Activated CD4-positive, alpha-beta T cell treated with anti-CD3 and anti-CD28 coated beads for 36 hours (primary cell): Measurements from ENCODE around the gene DDX20. TPM values are rescaled to one million over a fixed set of nuclear protein-coding genes. Genes with fewer than 3 reads are reported as not detected.

ENCODE experiments used
- ATAC-seq: fragments of 200-7000 bp; cut with Tn5 transposase; one replicate; pipeline ENCODE4 v1.10.0; 2021; ENCODE audit warnings: mild to moderate bottlenecking, moderate library complexity
- CTCF ChIA-PET: fragments of 350-600 bp; sonication (Branson Sonifier 250); formaldehyde crosslinking; loops from one replicate; lab custom pipeline; 2021; ENCODE audit warnings: antibody characterized with exemption; lab: Charles Lee
- POLR2A ChIA-PET: fragments of 350-600 bp; sonication (Branson Sonifier 250); formaldehyde crosslinking; loops from one replicate; lab custom pipeline; 2021; ENCODE audit warnings: antibody characterized with exemption, inconsistent platforms; lab: Charles Lee
- DNase-seq: peaks from one replicate; pipeline ENCODE4 v3.0.0-alpha.2; 2020
- H3K27ac Mint-ChIP-seq: one replicate; pipeline ENCODE4 v1.8.0; 2021; ENCODE audit warnings: mixed read lengths
- H3K27me3 Mint-ChIP-seq: one replicate; pipeline ENCODE4 v1.8.0; 2021; ENCODE audit warnings: mixed read lengths
- H3K36me3 Mint-ChIP-seq: one replicate; pipeline ENCODE4 v1.8.0; 2021; ENCODE audit warnings: low read depth, mixed read lengths
- H3K4me1 Mint-ChIP-seq: one replicate; pipeline ENCODE4 v1.8.0; 2021; ENCODE audit warnings: mixed read lengths
- H3K4me3 Mint-ChIP-seq: one replicate; pipeline ENCODE4 v1.8.0; 2021; ENCODE audit warnings: mild to moderate bottlenecking, moderate library complexity, mixed read lengths
- H3K9me3 Mint-ChIP-seq: one replicate; pipeline ENCODE4 v1.8.0; 2021; ENCODE audit warnings: low read depth, mixed read lengths
- intact Hi-C, 2 experiments: fragments of 100-400 bp; cut with DNase I in 1 of 2; cut with micrococcal nuclease in 1 of 2; formaldehyde crosslinking; loops; one replicate each; pipeline versions ENCODE4 v1.14.2 to v1.15.1; 2022 to 2024; cut with DNase I, micrococcal nuclease
- total RNA-seq, 2 experiments: library from RNA; stranded (reverse); gene quantifications; one replicate each; pipeline ENCODE4 v1.2.3, GENCODE V29; 2021

The DDX20 gene
- total RNA-seq, 2 experiments from 2014 or later = 13.5 to 13.6 TPM

- intact Hi-C loops = no loop called here
- Mint-ChIP-seq H3K27ac (no peak overlapping the region), H3K4me1 (no peaks in the 10 kb centered on the region), H3K4me3 (no peak overlapping the region), H3K36me3 (no peaks in the 10 kb centered on the region), H3K27me3 (peaks cover 2% of the 10 kb centered on the region), H3K9me3 (no peaks in the 10 kb centered on the region)
- no peak for DNase-seq
- CTCF ChIA-PET = interaction anchor here (0.6 to 1.4 kb wide), 3 partner anchors 10 to 260 kb away, joined by 3 to 4 read pairs (median 3); no protein-coding TSS in a partner anchor
- POLR2A ChIA-PET = no interaction called here
- ATAC-seq = no peak
Measured at GRCh38 chr1:111802984-111803383, 47.3 kb downstream of the DDX20 start.

- ChIA-PET CTCF (interaction anchor here (1.4 kb wide), 1 partner anchor 9 kb away, joined by 3 read pairs; no protein-coding TSS in a partner anchor), POLR2A (no interaction called here)
- Mint-ChIP-seq H3K9me3 (no peaks in the 10 kb centered on the region), H3K27ac (no peak overlapping the region), H3K36me3 (no peaks in the 10 kb centered on the region), H3K27me3 (peaks cover 2% of the 10 kb centered on the region), H3K4me3 (no peak overlapping the region), H3K4me1 (no peaks in the 10 kb centered on the region)
- DNase-seq (no peak), ATAC-seq (no peak)
- intact Hi-C loops = no loop called here
Measured at GRCh38 chr1:111803951-111804350, 48.2 kb downstream of the DDX20 start.

DNA sequence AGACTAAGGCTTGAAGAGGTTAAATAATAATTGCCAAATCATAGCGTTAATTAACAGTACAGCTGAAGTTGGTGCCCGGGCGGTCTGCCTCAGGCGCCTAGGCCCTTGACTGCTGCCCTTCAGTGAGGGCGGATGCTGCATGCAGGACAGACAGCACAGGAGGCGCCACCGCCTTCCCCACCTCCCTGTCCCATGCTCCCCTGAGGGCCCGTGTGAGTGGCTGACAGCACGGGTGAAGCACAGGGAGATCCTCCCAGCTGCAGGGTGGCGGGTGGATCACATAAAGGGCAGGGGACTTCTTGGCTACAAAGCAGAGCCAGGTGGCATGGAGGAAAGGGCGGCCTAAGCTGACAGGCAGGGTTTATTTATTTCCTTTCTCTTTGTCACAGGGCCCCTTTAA is 49.1 kb downstream of the DDX20 start:
- no peak for DNase-seq
- intact Hi-C loops = no loop called here
- Mint-ChIP-seq H3K27ac (no peak overlapping the region), H3K27me3 (no peaks in the 10 kb centered on the region), H3K36me3 (no peaks in the 10 kb centered on the region), H3K4me1 (no peaks in the 10 kb centered on the region), H3K9me3 (no peaks in the 10 kb centered on the region), H3K4me3 (no peak overlapping the region)
- ChIA-PET POLR2A (no interaction called here), CTCF (interaction anchor here (0.6 kb wide), 1 partner anchor 82 kb away, joined by 3 read pairs; no protein-coding TSS in a partner anchor)
- ATAC-seq = no peak

DNA sequence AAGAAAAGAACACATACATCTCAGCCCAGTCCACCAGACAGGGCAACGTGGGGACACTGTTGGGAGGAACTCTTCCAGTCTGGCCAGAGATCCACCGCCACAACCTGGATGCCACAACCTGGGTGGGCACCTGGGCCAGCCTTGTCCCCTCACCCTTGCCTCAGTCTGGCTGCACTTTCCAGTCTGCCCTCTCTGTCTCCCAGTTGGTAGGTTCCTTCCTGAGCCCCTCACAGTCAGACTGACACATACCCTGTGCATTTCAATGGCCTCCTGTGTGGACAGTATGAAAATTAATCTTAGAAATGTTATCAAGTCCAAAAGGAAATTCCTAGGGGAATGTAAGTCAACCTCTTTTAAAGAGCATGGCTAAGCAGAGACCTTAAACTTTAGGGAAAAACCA is 49.5 kb downstream of the DDX20 start:
- no peaks in the 10 kb centered on the region for H3K27me3 Mint-ChIP-seq
- ChIA-PET POLR2A (no interaction called here), CTCF (no interaction called here)
- H3K4me3 Mint-ChIP-seq = no peak overlapping the region
- no peak for ATAC-seq
- intact Hi-C loops = no loop called here
- H3K4me1 Mint-ChIP-seq = no peaks in the 10 kb centered on the region
- H3K9me3 Mint-ChIP-seq = no peaks in the 10 kb centered on the region
- no peak for DNase-seq
- no peak overlapping the region for H3K27ac Mint-ChIP-seq
- H3K36me3 Mint-ChIP-seq = no peaks in the 10 kb centered on the region

DNA sequence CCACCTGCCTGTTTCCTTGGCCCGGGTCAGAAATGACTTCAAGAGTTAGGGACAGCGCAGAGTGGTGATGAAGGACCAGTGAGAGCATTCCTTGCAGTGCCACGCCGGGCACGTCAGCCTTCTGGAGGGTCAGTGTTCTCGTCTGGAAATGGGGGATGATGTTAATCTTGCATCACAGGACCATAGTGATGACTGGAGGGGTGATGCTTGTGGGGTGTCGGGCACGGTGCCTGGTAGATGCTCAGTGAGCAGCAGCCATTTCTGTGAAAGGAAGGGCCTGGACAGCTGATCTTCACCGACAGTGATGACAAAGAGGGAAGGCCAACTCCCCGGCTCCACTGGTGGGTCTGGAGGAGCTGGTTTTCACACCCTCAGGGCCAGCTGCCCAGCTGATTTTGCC is 56.2 kb downstream of the DDX20 start:
- ChIA-PET CTCF (no interaction called here), POLR2A (no interaction called here)
- Mint-ChIP-seq H3K27me3 (no peaks in the 10 kb centered on the region), H3K9me3 (no peaks in the 10 kb centered on the region), H3K4me1 (no peaks in the 10 kb centered on the region), H3K27ac (no peak overlapping the region), H3K36me3 (no peaks in the 10 kb centered on the region), H3K4me3 (no peak overlapping the region)
- ATAC-seq (no peak), DNase-seq (no peak)
- intact Hi-C loops = no loop called here

DNA sequence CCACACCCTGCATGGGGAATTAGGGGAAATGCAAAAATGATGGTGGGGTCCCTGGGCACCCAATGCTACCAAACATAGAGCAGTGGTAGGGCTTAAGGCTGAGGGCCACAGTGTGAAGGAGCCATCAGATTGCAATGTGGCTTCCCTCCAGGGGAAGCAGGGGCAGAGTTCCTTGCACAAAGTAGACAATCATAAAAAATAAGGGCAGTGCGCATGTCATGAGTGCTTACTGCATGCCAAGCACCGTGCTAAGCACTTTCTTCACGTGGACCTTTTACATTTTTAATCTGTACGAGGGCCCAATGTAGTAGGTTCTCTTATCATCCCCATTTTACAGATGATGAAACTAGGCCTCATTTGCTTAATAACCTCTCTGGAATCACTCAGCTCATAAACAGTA is 56.6 kb downstream of the DDX20 start:
- DNase-seq (no peak), ATAC-seq (no peak)
- Mint-ChIP-seq H3K36me3 (no peaks in the 10 kb centered on the region), H3K27ac (no peak overlapping the region), H3K4me3 (no peak overlapping the region), H3K4me1 (no peaks in the 10 kb centered on the region), H3K27me3 (no peaks in the 10 kb centered on the region), H3K9me3 (no peaks in the 10 kb centered on the region)
- ChIA-PET POLR2A (no interaction called here), CTCF (no interaction called here)
- intact Hi-C loops = no loop called here

DNA sequence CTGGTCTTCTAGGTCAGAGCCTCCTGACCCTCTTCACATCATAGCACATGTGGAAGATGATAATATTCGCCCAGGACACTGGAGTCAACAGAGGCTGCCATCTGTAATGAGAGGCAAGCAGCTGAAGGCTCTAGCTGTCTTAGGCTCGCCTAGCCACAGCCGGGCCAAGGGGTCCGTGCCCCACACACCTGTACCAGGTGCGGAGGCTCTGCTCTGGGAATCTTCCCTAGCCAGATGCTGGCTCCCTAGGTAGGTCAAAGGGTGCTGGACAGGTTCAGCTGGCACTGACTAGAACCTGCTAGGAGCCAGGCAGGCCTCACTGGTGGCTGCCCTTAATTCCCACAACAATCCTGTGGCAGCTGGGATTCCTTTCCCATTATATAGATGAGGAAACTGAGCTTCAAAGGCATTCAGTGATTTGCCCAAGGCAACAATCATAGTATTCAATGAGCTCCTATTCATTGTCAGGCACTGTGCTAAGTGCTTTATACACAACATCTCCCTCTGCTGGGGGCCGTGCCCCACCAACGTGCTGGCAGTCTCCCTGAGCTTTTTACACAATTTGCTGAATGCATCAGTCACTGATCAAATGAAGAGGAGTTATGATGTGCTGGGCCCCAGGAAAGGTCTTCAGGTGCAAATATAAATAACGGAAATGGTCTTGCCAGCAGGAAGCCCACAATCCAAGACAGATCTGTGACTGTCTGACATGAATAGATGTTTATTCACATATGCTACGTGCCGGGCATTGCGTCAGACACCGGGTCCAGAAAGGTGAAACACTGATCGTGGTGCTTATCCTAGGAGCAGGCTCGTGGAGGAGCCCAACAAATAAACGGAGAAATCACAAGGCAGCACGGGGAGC is 58.0 kb downstream of the DDX20 start:
- POLR2A ChIA-PET = no interaction called here
- no peak for ATAC-seq

DNA sequence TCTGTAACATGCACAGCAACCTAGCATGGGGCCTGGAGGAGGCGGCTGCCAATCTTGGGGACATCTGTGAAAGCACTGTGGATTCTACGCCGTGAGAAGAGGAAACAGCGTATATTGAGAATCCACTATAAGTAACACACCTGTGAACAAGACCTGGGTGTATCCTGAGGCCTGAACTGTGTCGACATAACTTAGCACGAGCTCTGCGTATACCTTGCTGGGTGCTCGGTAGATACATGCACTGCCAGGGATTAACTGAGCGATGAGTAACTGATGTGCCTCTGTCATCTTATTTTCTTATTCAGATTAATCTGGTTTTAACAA is 58.6 kb downstream of the DDX20 start:
- H3K4me1 Mint-ChIP-seq = no peaks in the 10 kb centered on the region
- CTCF ChIA-PET = no interaction called here
- ATAC-seq (no peak), DNase-seq (no peak)
- H3K27ac Mint-ChIP-seq = no peak overlapping the region
- POLR2A ChIA-PET = no interaction called here
- H3K27me3 Mint-ChIP-seq = peaks cover 2% of the 10 kb centered on the region
- intact Hi-C loops = no loop called here
- no peaks in the 10 kb centered on the region for H3K9me3 Mint-ChIP-seq
- no peak overlapping the region for H3K4me3 Mint-ChIP-seq
- H3K36me3 Mint-ChIP-seq = no peaks in the 10 kb centered on the region

More for the DNA sequence above, 58.0 kb downstream of the DDX20 start:
- peak; percentile 11 for DNase-seq
- intact Hi-C loops = no loop called here
- Mint-ChIP-seq H3K9me3 (no peaks in the 10 kb centered on the region), H3K27me3 (peaks cover 2% of the 10 kb centered on the region), H3K27ac (no peak overlapping the region), H3K36me3 (no peaks in the 10 kb centered on the region), H3K4me1 (no peaks in the 10 kb centered on the region), H3K4me3 (no peak overlapping the region)
- CTCF ChIA-PET = interaction anchor here (0.7 to 1.2 kb wide), 2 partner anchors 10 to 29 kb away, joined by 3 read pairs; no protein-coding TSS in a partner anchor

DNA sequence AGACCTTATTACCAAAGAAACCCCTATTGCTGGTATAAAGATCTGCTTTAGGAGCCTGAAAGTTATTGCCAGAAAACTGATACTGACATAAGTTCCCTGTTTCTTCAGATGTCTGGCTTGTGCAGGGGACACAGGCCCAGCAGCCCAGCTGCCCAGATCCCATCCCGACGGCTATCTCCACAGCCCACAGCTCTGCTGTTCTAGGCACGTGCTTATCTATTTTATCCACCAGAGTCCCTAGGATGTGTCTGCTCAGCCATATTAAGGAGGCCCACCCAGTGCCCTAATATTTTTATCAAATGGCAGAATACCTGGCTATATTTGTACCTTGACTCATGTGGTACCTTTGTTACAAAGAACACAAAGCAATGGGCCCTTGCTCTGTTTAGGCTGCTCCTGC is 58.9 kb downstream of the DDX20 start:
- CTCF ChIA-PET = no interaction called here

More for the DNA sequence above, 58.9 kb downstream of the DDX20 start:
- Mint-ChIP-seq H3K4me3 (no peak overlapping the region), H3K27ac (no peak overlapping the region), H3K27me3 (peaks cover 2% of the 10 kb centered on the region), H3K36me3 (no peaks in the 10 kb centered on the region), H3K9me3 (no peaks in the 10 kb centered on the region), H3K4me1 (no peaks in the 10 kb centered on the region)
- no peak for ATAC-seq
- intact Hi-C loops = no loop called here
- POLR2A ChIA-PET = no interaction called here
- no peak for DNase-seq

Other genes starting within 250 kb of the DDX20 start
- gene RAP1A, start 136.1 kb upstream of the DDX20 start, total RNA-seq = 100 to 1,000 TPM; 182 to 214 TPM
- under 1 TPM; 0.25 to 0.49 TPM for gene INKA2, start 16.5 kb upstream of the DDX20 start, total RNA-seq
- gene KCND3, start 233.8 kb downstream of the DDX20 start, total RNA-seq = not detected